CD4-positive, alpha-beta T cell (primary cell): ENCODE results near the gene SGTB. TPM values are rescaled to one million over a fixed set of nuclear protein-coding genes. Genes with fewer than 3 reads are reported as not detected.

ENCODE experiments used
- ATAC-seq: fragments of 200-7000 bp; cut with Tn5 transposase; one replicate; pipeline ENCODE4 v1.10.0; 2022; ENCODE audit warnings: mild to moderate bottlenecking; ENCODE audit not compliant: poor library complexity
- CTCF ChIA-PET: fragments of 350-600 bp; sonication (Branson Sonifier 250); formaldehyde crosslinking; loops from one replicate; lab custom pipeline; 2021; ENCODE audit warnings: antibody characterized with exemption, inconsistent platforms; lab: Charles Lee
- POLR2A ChIA-PET: fragments of 350-600 bp; sonication (Branson Sonifier 250); formaldehyde crosslinking; loops from one replicate; lab custom pipeline; 2021; ENCODE audit warnings: antibody characterized with exemption, inconsistent platforms; lab: Charles Lee
- DNase-seq, 14 experiments: peaks; one replicate each; pipeline ENCODE4 v3.0.0-alpha.2; 2013 to 2020; ENCODE audit warnings: mixed read lengths in 2 of 14
- H3K27ac ChIP-seq, 2 donors: one replicate each; pipeline versions ENCODE4 v1.5.1 to v1.7.0; 2013; ENCODE audit warnings: low read length in 2 of 2, low read depth in 1 of 2, mild to moderate bottlenecking in 1 of 2
- H3K27me3 ChIP-seq, 2 experiments: 1 replicate in 1 of 2; 2 replicates in 1 of 2; pipeline versions ENCODE4 v1.6.1 to v1.7.0; 2013; ENCODE audit warnings: low read length in 2 of 2, control low read depth in 1 of 2, mild to moderate bottlenecking in 1 of 2, moderate library complexity in 1 of 2; ENCODE audit not compliant: insufficient read depth in 2 of 2, control insufficient read depth in 1 of 2
- H3K36me3 ChIP-seq: one replicate; pipeline ENCODE4 v1.6.1; 2013; ENCODE audit warnings: low read length, control low read depth; ENCODE audit not compliant: insufficient read depth
- H3K4me1 ChIP-seq: one replicate; pipeline ENCODE4 v1.6.1; 2013; ENCODE audit warnings: low read length, control low read depth; ENCODE audit not compliant: insufficient read depth
- H3K4me3 ChIP-seq: one replicate; pipeline ENCODE4 v1.5.1; 2013; ENCODE audit warnings: mild to moderate bottlenecking, low read length, moderate library complexity
- H3K9me3 ChIP-seq, 2 experiments: 1 replicate in 1 of 2; 2 replicates in 1 of 2; pipeline versions ENCODE4 v1.6.1 to v1.7.0; 2013; ENCODE audit warnings: low read length in 2 of 2, mild to moderate bottlenecking in 2 of 2, control low read depth in 1 of 2, moderate library complexity in 1 of 2; ENCODE audit not compliant: control insufficient read depth in 1 of 2, insufficient read depth in 1 of 2
- H3K27ac Mint-ChIP-seq: one replicate; pipeline ENCODE4 v1.8.0; 2020; ENCODE audit warnings: mixed read lengths
- H3K27me3 Mint-ChIP-seq: one replicate; pipeline ENCODE4 v1.8.0; 2021; ENCODE audit warnings: mixed read lengths
- H3K36me3 Mint-ChIP-seq: one replicate; pipeline ENCODE4 v1.8.0; 2021; ENCODE audit warnings: low read depth, mixed read lengths
- H3K4me1 Mint-ChIP-seq: one replicate; pipeline ENCODE4 v1.8.0; 2021; ENCODE audit warnings: low read depth, mixed read lengths
- H3K4me3 Mint-ChIP-seq: one replicate; pipeline ENCODE4 v1.8.0; 2020; ENCODE audit warnings: mild to moderate bottlenecking, mixed read lengths
- H3K9me3 Mint-ChIP-seq: one replicate; pipeline ENCODE4 v1.8.0; 2020; ENCODE audit warnings: mixed read lengths
- CTCF ChIP-seq: fragments of 200-600 bp; IDR thresholded peaks from one replicate; pipeline ENCODE4 v1.8.0; 2022; ENCODE audit warnings: antibody characterized with exemption, mild to moderate bottlenecking
- intact Hi-C, 2 experiments: fragments of 100-400 bp; cut with DNase I in 1 of 2; cut with micrococcal nuclease in 1 of 2; formaldehyde crosslinking; loops; one replicate each; pipeline versions ENCODE4 v1.15.1 to v1.9.0; 2023 to 2025; cut with DNase I, micrococcal nuclease
- total RNA-seq, 174 experiments: library from RNA in 2 of 174; stranded (reverse) in 2 of 174; gene quantifications; one replicate each; pipeline ENCODE4 v1.2.3 and lab custom pipeline; 2021 to 2026

The SGTB gene
- total RNA-seq, 2 experiments from 2014 or later, result 84.2 to 93.7 TPM

- H3K27me3 Mint-ChIP-seq, result no peaks in the 10 kb centered on the region
- intact Hi-C loops, result loop anchor here (1.0 to 10.0 kb wide), 8 partner anchors 166 to 997 kb away; partner anchors contain the start of gene ERBIN (in 1 of the 2)
- peak; percentile 81 for TF ChIP-seq CTCF
- Histone ChIP-seq H3K27me3 (no peaks in the 10 kb centered on the region), H3K36me3 (no peaks in the 10 kb centered on the region), H3K27ac (no peak overlapping the region), H3K4me1 (peaks cover 12% of the 10 kb centered on the region), H3K9me3 (no peaks in the 10 kb centered on the region), H3K4me3 (no peak overlapping the region)
- peaks cover 6% of the 10 kb centered on the region for H3K4me1 Mint-ChIP-seq
- CTCF ChIA-PET, result interaction anchor here (1.1 to 1.8 kb wide), 4 partner anchors 10 to 296 kb away, joined by 3 to 4 read pairs (median 4); no protein-coding TSS in a partner anchor
- no peak overlapping the region for H3K27ac Mint-ChIP-seq
- no peaks in the 10 kb centered on the region for H3K9me3 Mint-ChIP-seq
- ATAC-seq, result peak; percentile 100
- no peak overlapping the region for H3K4me3 Mint-ChIP-seq
- no peaks in the 10 kb centered on the region for H3K36me3 Mint-ChIP-seq
- POLR2A ChIA-PET, result interaction anchor here (0.7 to 4.0 kb wide), 7 partner anchors 12 to 997 kb away, joined by 3 to 31 read pairs (median 3); partner anchors contain the start of genes CENPK, ERBIN, NLN and PPWD1
- peak; percentile 31 to 85 (median 57) for DNase-seq
Observed at GRCh38 chr5:65760504-65761275, 38.8 kb upstream of the SGTB start.

- CTCF ChIA-PET, result no interaction called here
- POLR2A ChIA-PET, result no interaction called here
- Histone ChIP-seq H3K9me3 (no peaks in the 10 kb centered on the region), H3K27ac (no peak overlapping the region), H3K4me1 (peaks cover 12% of the 10 kb centered on the region), H3K36me3 (no peaks in the 10 kb centered on the region), H3K4me3 (no peak overlapping the region), H3K27me3 (no peaks in the 10 kb centered on the region)
- Mint-ChIP-seq H3K36me3 (no peaks in the 10 kb centered on the region), H3K27me3 (no peaks in the 10 kb centered on the region), H3K4me3 (no peak overlapping the region), H3K27ac (no peak overlapping the region), H3K4me1 (peaks cover 6% of the 10 kb centered on the region), H3K9me3 (no peaks in the 10 kb centered on the region)
- DNase-seq (no peak), ATAC-seq (no peak)
- TF ChIP-seq CTCF, result no peak
- intact Hi-C loops, result no loop called here
Observed at GRCh38 chr5:65758546-65759144, 36.7 kb upstream of the SGTB start.

- Histone ChIP-seq H3K27me3 (no peaks in the 10 kb centered on the region), H3K36me3 (no peaks in the 10 kb centered on the region), H3K4me3 (no peak overlapping the region), H3K9me3 (no peaks in the 10 kb centered on the region), H3K4me1 (no peaks in the 10 kb centered on the region), H3K27ac (no peak overlapping the region)
- H3K4me3 Mint-ChIP-seq, result no peak overlapping the region
- no peak overlapping the region for H3K27ac Mint-ChIP-seq
- TF ChIP-seq CTCF, result no peak
- intact Hi-C loops, result no loop called here
- POLR2A ChIA-PET, result no interaction called here
- ATAC-seq, result no peak
- no peaks in the 10 kb centered on the region for H3K27me3 Mint-ChIP-seq
- H3K36me3 Mint-ChIP-seq, result no peaks in the 10 kb centered on the region
- CTCF ChIA-PET, result no interaction called here
- no peaks in the 10 kb centered on the region for H3K9me3 Mint-ChIP-seq
- no peaks in the 10 kb centered on the region for H3K4me1 Mint-ChIP-seq
- no peak for DNase-seq
Observed at GRCh38 chr5:65753189-65753588, 31.3 kb upstream of the SGTB start.
